HL-60 (cell line): Measurements from ENCODE around the gene TRAF3IP1.

Experiments used
- GABPA ChIP-seq: IDR thresholded peaks from 2 replicates; pipeline ENCODE4 v1.6.1; 2012; ENCODE audit warnings: low read depth
- POLR2AphosphoS5 ChIP-seq: IDR thresholded peaks from 2 replicates; pipeline ENCODE4 v1.6.1; 2012; ENCODE audit warnings: low read depth
- TF ChIP-seq, protein P1 (sequence below): IDR thresholded peaks from one replicate; pipeline ENCODE4 v1.5.1; 2011; ENCODE audit warnings: low read length, control low read depth, inconsistent platforms; ENCODE audit not compliant: insufficient read depth
- TF ChIP-seq, protein P2 (sequence below): IDR thresholded peaks from 2 replicates; pipeline ENCODE4 v1.6.1; 2012; ENCODE audit warnings: low read depth; ENCODE audit not compliant: insufficient replicate concordance

DNA sequence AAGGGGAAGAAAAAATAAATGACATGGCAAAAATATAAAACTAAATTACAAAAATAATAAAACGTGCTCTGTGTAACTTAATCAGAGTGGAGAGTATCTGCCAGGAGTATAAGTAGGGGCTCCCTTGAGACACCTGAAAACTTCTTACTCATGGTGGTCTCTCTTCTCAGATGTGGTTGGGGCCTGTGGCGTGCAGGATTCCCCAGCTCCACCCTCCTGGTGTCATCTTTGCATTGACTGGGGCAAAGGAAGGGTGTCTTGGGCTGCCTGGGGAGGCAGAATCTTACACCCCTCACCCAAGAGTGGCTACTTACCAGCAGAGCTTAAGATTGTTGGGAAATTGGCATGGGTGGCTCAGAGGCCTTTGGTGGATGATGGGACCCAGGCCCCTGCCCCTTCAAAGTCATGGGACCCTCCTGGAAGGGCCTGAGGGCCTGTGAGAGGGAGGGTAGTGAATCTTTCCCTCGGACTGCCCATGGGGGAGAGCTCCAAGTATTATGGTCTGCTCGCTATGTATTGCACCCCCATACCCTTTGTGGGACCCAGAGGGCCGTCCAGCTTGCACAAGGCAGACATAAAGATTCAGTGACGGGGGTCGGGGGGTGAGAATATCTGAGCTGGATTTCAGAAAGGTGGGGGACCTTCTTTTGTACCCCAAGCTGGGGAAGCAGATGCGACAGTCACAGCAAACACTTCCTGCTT is 6.9 kb upstream of the TRAF3IP1 start:
- TF ChIP-seq, protein P1, sequence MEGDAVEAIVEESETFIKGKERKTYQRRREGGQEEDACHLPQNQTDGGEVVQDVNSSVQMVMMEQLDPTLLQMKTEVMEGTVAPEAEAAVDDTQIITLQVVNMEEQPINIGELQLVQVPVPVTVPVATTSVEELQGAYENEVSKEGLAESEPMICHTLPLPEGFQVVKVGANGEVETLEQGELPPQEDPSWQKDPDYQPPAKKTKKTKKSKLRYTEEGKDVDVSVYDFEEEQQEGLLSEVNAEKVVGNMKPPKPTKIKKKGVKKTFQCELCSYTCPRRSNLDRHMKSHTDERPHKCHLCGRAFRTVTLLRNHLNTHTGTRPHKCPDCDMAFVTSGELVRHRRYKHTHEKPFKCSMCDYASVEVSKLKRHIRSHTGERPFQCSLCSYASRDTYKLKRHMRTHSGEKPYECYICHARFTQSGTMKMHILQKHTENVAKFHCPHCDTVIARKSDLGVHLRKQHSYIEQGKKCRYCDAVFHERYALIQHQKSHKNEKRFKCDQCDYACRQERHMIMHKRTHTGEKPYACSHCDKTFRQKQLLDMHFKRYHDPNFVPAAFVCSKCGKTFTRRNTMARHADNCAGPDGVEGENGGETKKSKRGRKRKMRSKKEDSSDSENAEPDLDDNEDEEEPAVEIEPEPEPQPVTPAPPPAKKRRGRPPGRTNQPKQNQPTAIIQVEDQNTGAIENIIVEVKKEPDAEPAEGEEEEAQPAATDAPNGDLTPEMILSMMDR: no peak
- TF ChIP-seq, protein P2, sequence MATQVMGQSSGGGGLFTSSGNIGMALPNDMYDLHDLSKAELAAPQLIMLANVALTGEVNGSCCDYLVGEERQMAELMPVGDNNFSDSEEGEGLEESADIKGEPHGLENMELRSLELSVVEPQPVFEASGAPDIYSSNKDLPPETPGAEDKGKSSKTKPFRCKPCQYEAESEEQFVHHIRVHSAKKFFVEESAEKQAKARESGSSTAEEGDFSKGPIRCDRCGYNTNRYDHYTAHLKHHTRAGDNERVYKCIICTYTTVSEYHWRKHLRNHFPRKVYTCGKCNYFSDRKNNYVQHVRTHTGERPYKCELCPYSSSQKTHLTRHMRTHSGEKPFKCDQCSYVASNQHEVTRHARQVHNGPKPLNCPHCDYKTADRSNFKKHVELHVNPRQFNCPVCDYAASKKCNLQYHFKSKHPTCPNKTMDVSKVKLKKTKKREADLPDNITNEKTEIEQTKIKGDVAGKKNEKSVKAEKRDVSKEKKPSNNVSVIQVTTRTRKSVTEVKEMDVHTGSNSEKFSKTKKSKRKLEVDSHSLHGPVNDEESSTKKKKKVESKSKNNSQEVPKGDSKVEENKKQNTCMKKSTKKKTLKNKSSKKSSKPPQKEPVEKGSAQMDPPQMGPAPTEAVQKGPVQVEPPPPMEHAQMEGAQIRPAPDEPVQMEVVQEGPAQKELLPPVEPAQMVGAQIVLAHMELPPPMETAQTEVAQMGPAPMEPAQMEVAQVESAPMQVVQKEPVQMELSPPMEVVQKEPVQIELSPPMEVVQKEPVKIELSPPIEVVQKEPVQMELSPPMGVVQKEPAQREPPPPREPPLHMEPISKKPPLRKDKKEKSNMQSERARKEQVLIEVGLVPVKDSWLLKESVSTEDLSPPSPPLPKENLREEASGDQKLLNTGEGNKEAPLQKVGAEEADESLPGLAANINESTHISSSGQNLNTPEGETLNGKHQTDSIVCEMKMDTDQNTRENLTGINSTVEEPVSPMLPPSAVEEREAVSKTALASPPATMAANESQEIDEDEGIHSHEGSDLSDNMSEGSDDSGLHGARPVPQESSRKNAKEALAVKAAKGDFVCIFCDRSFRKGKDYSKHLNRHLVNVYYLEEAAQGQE: no peak
- TF ChIP-seq POLR2AphosphoS5: no peak
- TF ChIP-seq GABPA: no peak
